GM19035 (cell line): Measurements from ENCODE around the gene PPDPF.
A peak's percentile ranks its signal among the peaks of the same experiment; 100 is the strongest.
"Not testable (repeated sequence)": the region's sequence is repeated elsewhere in the genome, so short reads cannot be mapped to it uniquely, and the experiment has no call there.

ENCODE experiments used
- ATAC-seq: cut with Tn5 transposase; IDR thresholded peaks from one replicate; pipeline ENCODE4 v1.9.1; 2021; ENCODE audit not compliant: unreplicated experiment

Gene PPDPF

DNA sequence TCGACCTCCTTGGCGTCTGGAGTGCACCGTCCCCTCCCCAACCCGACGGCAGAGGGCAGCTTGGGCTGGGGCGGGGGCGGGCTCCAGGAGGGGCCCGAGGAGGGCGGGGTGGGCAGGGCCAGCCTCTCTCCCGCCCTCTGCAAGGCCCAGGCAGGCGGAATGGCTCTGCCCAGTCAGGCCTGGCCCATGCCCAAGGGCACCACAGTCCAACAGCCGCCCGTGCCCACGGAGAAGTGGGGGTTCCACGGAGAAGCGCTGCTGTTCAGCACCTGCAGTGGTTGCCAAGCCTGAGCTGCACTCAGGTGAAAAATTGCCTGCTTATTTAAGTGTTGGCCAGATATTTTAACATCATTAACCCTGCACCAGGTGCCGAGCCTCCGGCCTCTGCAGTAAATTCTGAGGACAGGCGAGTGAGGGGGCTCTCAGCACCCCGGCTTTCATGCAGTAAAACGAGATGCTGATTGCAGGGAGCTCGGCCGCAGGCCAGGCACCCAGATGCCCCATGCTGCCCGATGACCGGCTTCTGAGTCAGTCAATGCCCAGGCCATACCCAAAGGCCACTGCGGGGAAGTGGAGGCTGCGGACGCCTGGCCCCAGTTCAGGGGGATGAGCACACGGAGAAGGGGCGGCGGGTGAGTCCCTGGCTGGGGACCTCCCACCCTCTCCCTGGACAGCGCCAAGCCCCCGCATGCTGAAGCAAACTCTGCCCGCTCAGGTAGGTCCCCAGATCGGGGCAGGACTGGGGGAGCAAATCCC, 27.3 kb downstream of the PPDPF start, which contains the start of gene SRMS:
SRMS (minus strand) TSS at position 25 of the 756 bp plus-strand sequence. CDS start 286 bp downstream, outside the sequence.
- no peak for ATAC-seq

GRCh38 chr20:63548542-63548941, 28.0 kb downstream of the PPDPF start:
- no peak for ATAC-seq

DNA sequence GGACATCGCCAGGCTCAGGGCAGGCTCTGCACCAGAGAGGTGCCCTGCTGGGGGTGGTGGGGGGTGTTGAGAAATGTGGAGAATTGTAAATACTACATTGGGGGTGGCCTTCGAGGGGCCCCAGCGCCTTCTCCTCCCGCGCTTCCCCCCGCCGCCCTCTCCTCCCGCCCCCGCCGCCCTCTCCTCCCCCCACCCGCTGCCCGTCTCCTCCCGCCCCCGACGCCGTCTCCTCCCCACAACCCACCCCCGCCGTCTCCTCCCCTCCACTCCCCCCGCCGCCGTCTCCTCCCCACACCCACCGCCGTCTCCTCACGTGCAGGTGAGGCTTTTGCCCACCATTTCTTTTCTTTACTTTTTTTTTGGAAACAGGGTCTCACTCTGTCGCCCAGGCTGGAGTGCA, 28.5 kb downstream of the PPDPF start:
- ATAC-seq, result no peak

DNA sequence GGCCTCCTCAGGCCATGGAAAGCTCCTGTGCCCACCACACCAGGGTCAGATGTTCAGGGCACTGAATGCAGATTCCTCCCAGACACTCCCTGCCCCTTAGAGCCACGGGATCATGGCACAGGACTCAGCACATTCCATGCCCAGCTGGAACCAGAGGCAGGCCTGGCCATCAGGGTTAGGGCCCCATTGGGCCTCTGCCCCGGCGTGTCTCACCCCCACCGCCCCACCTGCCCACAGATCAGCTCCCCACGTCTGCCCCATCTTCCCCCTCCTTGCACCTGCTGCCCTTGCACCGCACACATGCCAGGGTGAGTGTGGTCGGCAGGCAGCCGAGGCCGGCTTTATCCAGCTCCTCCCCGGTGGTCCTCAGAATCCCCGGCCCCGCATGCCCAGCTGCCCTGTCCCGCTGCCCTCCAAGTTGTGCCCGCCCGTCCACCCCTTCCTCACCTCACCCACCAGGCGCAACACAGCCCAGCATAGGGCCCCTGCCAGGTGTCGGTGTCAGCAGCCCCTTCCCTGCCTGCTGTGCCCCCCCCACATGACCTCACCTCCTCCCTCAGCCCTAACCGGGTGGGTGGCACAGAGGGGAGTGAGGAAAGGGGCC, 29.2 kb downstream of the PPDPF start:
- ATAC-seq, result no peak

- no peak for ATAC-seq
Observed at GRCh38 chr20:63551068-63551467, 30.5 kb downstream of the PPDPF start.

DNA sequence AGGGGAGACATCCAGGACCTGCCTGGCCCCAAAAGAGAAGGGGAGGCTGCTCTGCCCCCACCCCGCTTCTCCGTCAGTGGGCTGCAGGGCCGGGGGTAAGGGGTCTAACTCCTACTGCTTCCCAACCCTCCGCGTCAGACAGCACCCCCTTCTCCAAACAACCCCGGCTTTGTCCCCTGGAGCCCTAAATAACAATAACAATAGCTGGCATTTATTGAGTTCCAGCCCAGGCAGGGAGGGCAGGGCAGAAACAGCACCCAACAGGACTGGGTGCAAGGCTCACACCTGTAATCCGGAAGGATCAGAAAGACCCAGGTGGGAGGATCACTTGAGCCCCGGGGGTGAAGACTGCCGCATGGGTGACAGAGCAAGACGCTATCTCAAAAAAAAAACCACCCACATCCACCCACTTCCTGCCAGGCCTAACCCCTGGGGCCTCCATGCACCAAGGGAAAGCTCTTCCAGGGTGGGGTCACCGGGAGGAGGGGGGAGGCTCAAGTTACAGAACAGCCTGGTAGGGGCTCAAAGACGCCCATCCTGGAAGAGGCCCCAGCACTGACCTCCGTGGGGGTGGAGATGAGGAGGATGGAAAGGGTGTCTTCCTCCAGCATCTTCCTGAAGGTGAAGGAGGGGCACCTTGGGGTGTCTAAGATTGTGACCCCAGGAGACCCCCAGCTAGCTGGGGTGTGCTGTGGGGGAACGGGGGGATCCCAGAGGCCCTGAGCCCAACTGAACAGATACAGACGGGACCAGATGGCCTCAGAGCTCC, 32.1 kb downstream of the PPDPF start:
- ATAC-seq, result peak; percentile 23

DNA sequence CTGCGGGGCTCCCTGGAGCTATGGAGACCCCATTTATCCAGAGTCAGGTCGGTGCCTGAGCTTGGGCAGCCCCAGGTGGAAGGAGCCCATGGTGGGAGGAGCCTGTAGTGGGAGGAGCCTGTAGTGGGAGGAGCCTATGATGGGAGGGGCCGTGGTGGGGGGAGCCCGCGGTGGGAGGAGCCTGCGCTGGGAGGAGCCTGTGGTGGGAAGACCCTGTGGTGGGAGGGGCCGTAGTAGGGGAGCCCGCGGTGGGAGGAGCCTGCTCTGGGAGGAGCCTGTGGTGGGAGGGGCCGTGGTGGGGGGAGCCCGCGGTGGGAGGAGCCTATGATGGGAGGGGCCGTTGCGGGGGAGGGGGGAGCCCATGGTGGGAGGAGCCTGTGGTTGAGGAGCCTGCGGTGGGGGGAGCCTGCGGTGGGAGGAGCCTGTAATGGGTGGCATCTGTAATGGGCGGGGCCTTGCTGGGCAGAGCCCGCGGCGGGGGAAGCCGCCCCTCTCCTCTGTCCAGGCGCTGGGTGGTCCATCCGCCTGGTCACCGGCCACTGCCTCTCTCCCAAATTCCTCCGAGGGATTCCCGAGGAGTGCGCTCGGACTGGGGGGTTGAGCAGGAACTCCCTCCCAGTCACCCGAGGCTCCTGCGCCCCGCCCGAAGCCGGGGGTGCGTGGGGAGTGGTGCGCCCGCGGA, 32.8 kb downstream of the PPDPF start:
- peak; percentile 47 for ATAC-seq

GRCh38 chr20:63553933-63554290, 33.3 kb downstream of the PPDPF start, which contains the start of gene FNDC11:
Gene FNDC11 (plus strand): TSS chr20:63554159. CDS start chr20:63555664, 1,505 bp downstream.
- ATAC-seq, result peak; percentile 23

GRCh38 chr20:63554361-63555278, 34.1 kb downstream of the PPDPF start:
- no peak for ATAC-seq

DNA sequence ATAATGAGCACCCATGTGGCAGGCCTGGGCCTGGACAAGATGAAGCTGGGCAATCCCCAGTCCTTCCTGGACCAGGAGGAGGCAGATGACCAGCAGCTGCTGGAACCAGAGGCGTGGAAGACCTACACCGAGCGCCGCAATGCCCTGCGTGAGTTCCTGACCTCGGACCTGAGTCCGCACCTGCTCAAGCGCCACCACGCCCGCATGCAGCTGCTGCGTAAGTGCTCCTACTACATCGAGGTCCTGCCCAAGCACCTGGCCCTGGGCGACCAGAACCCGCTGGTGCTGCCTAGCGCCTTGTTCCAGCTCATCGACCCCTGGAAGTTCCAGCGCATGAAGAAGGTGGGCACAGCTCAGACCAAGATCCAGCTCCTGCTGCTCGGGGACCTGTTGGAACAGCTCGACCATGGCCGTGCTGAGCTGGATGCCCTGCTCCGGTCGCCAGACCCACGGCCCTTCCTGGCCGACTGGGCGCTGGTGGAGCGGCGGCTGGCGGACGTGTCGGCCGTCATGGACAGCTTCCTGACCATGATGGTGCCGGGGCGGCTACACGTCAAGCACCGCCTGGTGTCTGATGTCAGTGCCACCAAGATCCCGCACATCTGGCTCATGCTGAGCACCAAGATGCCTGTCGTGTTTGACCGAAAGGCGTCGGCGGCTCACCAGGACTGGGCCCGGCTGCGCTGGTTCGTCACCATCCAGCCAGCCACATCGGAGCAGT, 35.3 kb downstream of the PPDPF start:
- no peak for ATAC-seq

- no peak for ATAC-seq
Observed at GRCh38 chr20:63556873-63557478, 36.4 kb downstream of the PPDPF start.

- no peak for ATAC-seq
Observed at GRCh38 chr20:63557481-63557891, 36.9 kb downstream of the PPDPF start.

GRCh38 chr20:63558804-63559484, 38.4 kb downstream of the PPDPF start:
- no peak for ATAC-seq

- not testable (repeated sequence) for ATAC-seq
Observed at GRCh38 chr20:63559485-63560332, 39.1 kb downstream of the PPDPF start.

DNA sequence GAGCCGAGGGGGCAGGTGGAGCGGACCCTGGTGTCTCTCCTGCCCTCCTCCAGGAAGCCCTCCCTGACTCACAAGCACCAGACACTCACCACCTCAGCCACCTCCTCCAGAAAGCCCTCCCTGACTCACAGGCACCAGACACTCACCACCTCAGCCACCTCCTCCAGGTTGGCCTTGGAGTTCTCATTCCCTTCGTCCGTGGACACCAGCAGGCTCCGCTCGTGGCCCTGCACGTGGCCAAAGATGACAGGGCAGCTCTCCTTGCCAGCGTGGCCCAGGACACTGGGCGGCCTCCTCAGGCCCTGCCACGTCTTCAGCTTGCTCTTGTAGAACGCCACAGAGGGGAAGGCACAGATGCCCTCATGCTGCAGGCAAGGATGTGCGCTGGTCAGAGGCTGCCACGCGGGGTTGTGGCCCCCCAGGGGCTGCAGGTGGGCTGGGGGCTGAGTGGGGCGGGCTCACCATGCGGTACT, 39.8 kb downstream of the PPDPF start:
- no peak for ATAC-seq

DNA sequence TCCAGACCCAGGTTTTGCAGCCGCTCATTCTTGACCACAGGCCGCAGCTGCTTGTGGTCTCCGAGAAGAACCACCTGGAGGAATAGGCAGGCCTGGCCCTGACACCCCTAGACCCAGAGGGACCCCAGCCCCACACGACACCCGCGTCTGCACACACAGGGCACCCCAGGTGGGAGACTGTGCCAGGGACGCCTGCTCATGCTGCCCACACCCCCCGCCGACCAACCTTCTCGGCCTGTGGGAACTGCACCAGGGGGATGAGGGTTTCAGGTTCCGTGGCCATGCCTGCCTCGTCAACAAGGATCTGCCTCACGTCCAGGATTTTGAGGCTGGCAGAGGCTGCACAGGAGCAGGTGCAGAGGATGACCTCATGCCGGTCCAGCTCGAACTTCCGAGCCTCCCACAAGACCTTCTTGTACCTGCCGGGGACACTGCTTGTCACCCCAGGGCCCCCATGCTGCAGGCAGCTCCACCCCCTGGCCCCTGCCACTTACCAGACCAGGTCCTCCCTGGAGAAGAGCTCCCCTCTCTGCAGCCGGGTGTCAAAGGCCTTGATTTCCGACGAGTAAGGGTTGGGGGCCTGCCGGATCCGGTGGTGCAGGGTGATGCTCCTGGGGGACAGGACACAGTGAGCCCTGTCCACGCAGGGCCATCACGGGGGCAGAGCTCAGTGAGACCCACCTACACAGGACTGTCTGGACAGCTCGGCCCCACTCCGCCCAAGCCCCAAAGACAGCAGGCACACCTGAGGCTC, 40.5 kb downstream of the PPDPF start:
- no peak for ATAC-seq
